SK-N-MC (cell line): ENCODE measurements around the gene SLC43A3.

Source experiments
- EZH2 ChIP-seq: fragments of 200-600 bp; sonication (generic); IDR thresholded peaks from one replicate; pipeline ENCODE4 v1.6.1; 2017; ENCODE audit warnings: antibody characterized with exemption
- POLR2AphosphoS5 ChIP-seq: IDR thresholded peaks from 2 replicates; pipeline ENCODE4 v1.6.1; 2012; ENCODE audit warnings: mild to moderate bottlenecking, low read depth, low read length, borderline replicate concordance

- TF ChIP-seq POLR2AphosphoS5 (no peak), EZH2 (no peak)
Measured at GRCh38 chr11:57392066-57392762, 34.7 kb downstream of the SLC43A3 start.
